Natural killer cell treated with Interleukin-12 subunit alpha and Interleukin-12 subunit beta and Interleukin-15 and Interleukin-18, amount 100 ng/mL, for 72 hours (primary cell): ENCODE measurements around the gene KRTAP2-3. TPM values are rescaled to one million over a fixed set of nuclear protein-coding genes. Genes with fewer than 3 reads are reported as not detected.
"Not testable (repeated sequence)": the region's sequence is repeated elsewhere in the genome, so short reads cannot be mapped to it uniquely, and the experiment has no call there.

Experiments used
- ATAC-seq, 2 donors: fragments of 150-1000 bp; cut with Tn5 transposase in 1 of 2; sonication (Bioruptor Pico), chemical (Tn5 transposase) in 1 of 2; 2 replicates each; pipeline ENCODE4 v1.10.0; 2021
- DNase-seq: peaks from one replicate; pipeline ENCODE4 v3.0.0; 2022; ENCODE audit warnings: low spot score
- H3K27ac Mint-ChIP-seq, 2 donors: 1 replicate in 1 of 2; 2 replicates in 1 of 2; pipeline ENCODE4 v1.8.0; 2022; ENCODE audit warnings: mixed read lengths in 2 of 2, mild to moderate bottlenecking in 1 of 2, moderate library complexity in 1 of 2
- H3K27me3 Mint-ChIP-seq, 2 donors: 1 replicate in 1 of 2; 2 replicates in 1 of 2; pipeline ENCODE4 v1.8.0; 2022; ENCODE audit warnings: mixed read lengths in 2 of 2
- H3K36me3 Mint-ChIP-seq: one replicate; pipeline ENCODE4 v1.8.0; 2022; ENCODE audit warnings: mixed read lengths
- H3K4me1 Mint-ChIP-seq, 2 donors: 1 replicate in 1 of 2; 2 replicates in 1 of 2; pipeline ENCODE4 v1.8.0; 2022; ENCODE audit warnings: low read depth in 2 of 2, mixed read lengths in 2 of 2, mild to moderate bottlenecking in 1 of 2
- H3K4me3 Mint-ChIP-seq: one replicate; pipeline ENCODE4 v1.8.0; 2022; ENCODE audit warnings: mixed read lengths
- H3K9me3 Mint-ChIP-seq: 2 replicates; pipeline ENCODE4 v1.8.0; 2022; ENCODE audit warnings: mixed read lengths
- total RNA-seq, 2 donors: library from RNA; stranded (reverse); gene quantifications; one replicate each; pipeline ENCODE4 v1.2.3, GENCODE V29; 2022

The KRTAP2-3 gene
- total RNA-seq, 2 donors from 2014 or later, result not detected

GRCh38 chr17:41084100-41084856 lies 24.4 kb upstream of the KRTAP2-3 start, which contains the start of gene KRTAP4-7:
KRTAP4-7 (plus strand) TSS chr17:41084150; CDS start chr17:41084207, 57 bp downstream.
- not testable (repeated sequence) for ATAC-seq, H3K4me3 Mint-ChIP-seq, DNase-seq, H3K4me1 Mint-ChIP-seq, H3K27ac Mint-ChIP-seq, H3K36me3 Mint-ChIP-seq, H3K9me3 Mint-ChIP-seq
- H3K27me3 Mint-ChIP-seq, result peaks cover 17 to 28% of the 10 kb centered on the region in 2 donors

- H3K4me1 Mint-ChIP-seq, H3K4me3 Mint-ChIP-seq, H3K9me3 Mint-ChIP-seq, DNase-seq, H3K27ac Mint-ChIP-seq, H3K36me3 Mint-ChIP-seq, ATAC-seq: not testable (repeated sequence)
- H3K27me3 Mint-ChIP-seq, result peaks cover 11 to 22% of the 10 kb centered on the region in 2 donors
Observed at GRCh38 chr17:41083427-41083826, 23.5 kb upstream of the KRTAP2-3 start.

GRCh38 chr17:41082626-41083025 lies 22.7 kb upstream of the KRTAP2-3 start:
- H3K27ac Mint-ChIP-seq, result no peak overlapping the region
- no peaks in the 10 kb centered on the region for H3K36me3 Mint-ChIP-seq
- ATAC-seq, result no peak
- H3K4me1 Mint-ChIP-seq, result no peaks in the 10 kb centered on the region
- H3K4me3 Mint-ChIP-seq, result no peak overlapping the region
- no peak for DNase-seq
- no peaks in the 10 kb centered on the region for H3K9me3 Mint-ChIP-seq
- peaks cover 16 to 21% of the 10 kb centered on the region in 2 donors for H3K27me3 Mint-ChIP-seq

GRCh38 chr17:41076788-41077187 lies 16.9 kb upstream of the KRTAP2-3 start:
- Mint-ChIP-seq H3K36me3 (no peaks in the 10 kb centered on the region), H3K4me1 (no peaks in the 10 kb centered on the region), H3K27me3 (peaks cover 30 to 38% of the 10 kb centered on the region in 2 donors), H3K9me3 (no peaks in the 10 kb centered on the region), H3K27ac (no peak overlapping the region), H3K4me3 (no peak overlapping the region)
- no peak for DNase-seq
- no peak for ATAC-seq

GRCh38 chr17:41073676-41074075 lies 13.8 kb upstream of the KRTAP2-3 start:
- Mint-ChIP-seq H3K9me3 (no peaks in the 10 kb centered on the region), H3K27me3 (peaks cover 24 to 27% of the 10 kb centered on the region in 2 donors), H3K4me1 (no peaks in the 10 kb centered on the region), H3K27ac (no peak overlapping the region), H3K4me3 (no peak overlapping the region), H3K36me3 (no peaks in the 10 kb centered on the region)
- DNase-seq, result no peak
- ATAC-seq, result no peak

GRCh38 chr17:41071606-41072360 lies 11.9 kb upstream of the KRTAP2-3 start:
- Mint-ChIP-seq H3K9me3 (no peaks in the 10 kb centered on the region), H3K36me3 (no peaks in the 10 kb centered on the region), H3K4me1 (no peaks in the 10 kb centered on the region), H3K27me3 (peaks cover 15 to 20% of the 10 kb centered on the region in 2 donors), H3K27ac (no peak overlapping the region), H3K4me3 (no peak overlapping the region)
- DNase-seq (no peak), ATAC-seq (peak in 1 of 2 donors; percentile 45)

- H3K4me3 Mint-ChIP-seq, result no peak overlapping the region
- H3K36me3 Mint-ChIP-seq, result no peaks in the 10 kb centered on the region
Observed at GRCh38 chr17:41069031-41069430, 9.1 kb upstream of the KRTAP2-3 start.

GRCh38 chr17:41067281-41067680 lies 7.4 kb upstream of the KRTAP2-3 start:
- H3K9me3 Mint-ChIP-seq, result no peaks in the 10 kb centered on the region
- no peak overlapping the region for H3K27ac Mint-ChIP-seq
- no peak for ATAC-seq
- H3K27me3 Mint-ChIP-seq, result peaks cover 6 to 17% of the 10 kb centered on the region in 2 donors
- H3K4me3 Mint-ChIP-seq, result no peak overlapping the region
- no peak for DNase-seq
- no peaks in the 10 kb centered on the region for H3K4me1 Mint-ChIP-seq
- H3K36me3 Mint-ChIP-seq, result no peaks in the 10 kb centered on the region

More at GRCh38 chr17:41069031-41069430, 9.1 kb upstream of the KRTAP2-3 start:
- no peak for DNase-seq
- H3K27ac Mint-ChIP-seq, result no peak overlapping the region
- H3K9me3 Mint-ChIP-seq, result no peaks in the 10 kb centered on the region
- H3K4me1 Mint-ChIP-seq, result no peaks in the 10 kb centered on the region
- H3K27me3 Mint-ChIP-seq, result peaks cover 4 to 11% of the 10 kb centered on the region in 2 donors
- ATAC-seq, result no peak

GRCh38 chr17:41065829-41066624 lies 6.1 kb upstream of the KRTAP2-3 start, which contains the start of gene KRTAP2-4:
KRTAP2-4 (minus strand) TSS chr17:41065879; CDS start chr17:41065845, 34 bp downstream.
- Mint-ChIP-seq H3K9me3 (no peaks in the 10 kb centered on the region), H3K27me3 (peaks cover 11 to 30% of the 10 kb centered on the region in 2 donors), H3K4me1 (no peaks in the 10 kb centered on the region), H3K27ac (no peak within 1 kb of the TSS), H3K36me3 (no peaks in the 10 kb centered on the region), H3K4me3 (no peak within 1 kb of the TSS)
- no peak for DNase-seq
- ATAC-seq, result peak; percentile 11 to 53

GRCh38 chr17:41065016-41065689 lies 5.2 kb upstream of the KRTAP2-3 start:
- not testable (repeated sequence) for DNase-seq, H3K9me3 Mint-ChIP-seq, H3K4me3 Mint-ChIP-seq, H3K27ac Mint-ChIP-seq, H3K36me3 Mint-ChIP-seq, H3K4me1 Mint-ChIP-seq
- peaks cover 20 to 39% of the 10 kb centered on the region in 2 donors for H3K27me3 Mint-ChIP-seq
- peak in 1 of 2 donors; percentile 7 for ATAC-seq

- Mint-ChIP-seq H3K27ac (no peak overlapping the region), H3K27me3 (peaks cover 23 to 43% of the 10 kb centered on the region in 2 donors), H3K36me3 (no peaks in the 10 kb centered on the region), H3K4me3 (no peak overlapping the region), H3K9me3 (no peaks in the 10 kb centered on the region), H3K4me1 (no peaks in the 10 kb centered on the region)
- no peak for DNase-seq
- ATAC-seq, result no peak
Observed at GRCh38 chr17:41064301-41064700, 4.4 kb upstream of the KRTAP2-3 start.

- no peak overlapping the region for H3K27ac Mint-ChIP-seq
- no peak overlapping the region for H3K4me3 Mint-ChIP-seq
- H3K36me3 Mint-ChIP-seq, result no peaks in the 10 kb centered on the region
- H3K9me3 Mint-ChIP-seq, result no peaks in the 10 kb centered on the region
- no peak for DNase-seq
- no peak for ATAC-seq
- H3K27me3 Mint-ChIP-seq, result peaks cover 26 to 48% of the 10 kb centered on the region in 2 donors
- H3K4me1 Mint-ChIP-seq, result no peaks in the 10 kb centered on the region
Observed at GRCh38 chr17:41063449-41063848, 3.5 kb upstream of the KRTAP2-3 start.

GRCh38 chr17:41061964-41062363 lies 2.0 kb upstream of the KRTAP2-3 start:
- peaks cover 4% of the 10 kb centered on the region for H3K36me3 Mint-ChIP-seq
- ATAC-seq (no peak), DNase-seq (no peak)
- H3K27me3 Mint-ChIP-seq, result peaks cover 34 to 57% of the 10 kb centered on the region in 2 donors
- H3K27ac Mint-ChIP-seq, result no peak overlapping the region
- no peaks in the 10 kb centered on the region for H3K4me1 Mint-ChIP-seq
- no peak overlapping the region for H3K4me3 Mint-ChIP-seq
- no peaks in the 10 kb centered on the region for H3K9me3 Mint-ChIP-seq
